GM21737 (cell line): ENCODE measurements around the gene BBIP1.

Source experiments
- ATAC-seq: cut with Tn5 transposase; IDR thresholded peaks from one replicate; pipeline ENCODE4 v1.9.1; 2021; ENCODE audit warnings: mild to moderate bottlenecking, moderate library complexity; ENCODE audit not compliant: unreplicated experiment

The BBIP1 gene, protein sequence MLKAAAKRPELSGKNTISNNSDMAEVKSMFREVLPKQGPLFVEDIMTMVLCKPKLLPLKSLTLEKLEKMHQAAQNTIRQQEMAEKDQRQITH

DNA sequence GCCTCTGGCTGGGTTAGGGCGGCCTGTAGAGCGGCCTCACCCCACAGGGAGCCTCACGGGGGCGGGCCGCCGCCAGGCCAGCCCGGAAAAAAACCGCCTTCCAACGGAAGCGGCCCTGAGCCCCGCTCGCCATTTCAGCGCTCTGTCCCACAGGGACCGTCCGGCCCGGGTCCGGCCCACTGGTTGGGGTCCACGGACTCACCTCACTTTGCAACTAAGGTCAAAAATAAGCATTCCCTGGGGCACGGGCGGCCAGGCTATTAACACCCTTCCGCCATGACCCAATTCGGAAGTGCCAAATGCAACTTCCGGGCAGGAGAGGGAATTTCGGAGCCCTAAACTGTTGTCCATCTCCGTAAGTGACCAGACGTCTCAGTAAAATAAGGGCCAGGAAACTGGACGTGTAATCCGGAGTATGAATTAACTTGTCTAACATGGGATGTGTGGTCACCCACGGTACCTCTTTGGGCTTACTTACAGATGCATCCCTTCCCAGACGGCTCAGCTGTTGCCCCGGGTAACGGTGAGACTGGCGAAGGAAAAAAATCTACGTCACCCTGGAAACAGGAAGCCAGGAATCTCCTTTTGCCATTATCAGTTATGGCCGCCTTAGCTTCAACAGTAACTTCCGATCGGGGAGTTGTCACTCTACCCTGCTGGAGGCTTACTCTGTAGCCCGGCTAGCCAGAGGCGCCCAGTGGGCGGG, at the start of gene BBIP1:
BBIP1 (minus strand) TSS at position 538 of the 706 bp plus-strand sequence. CDS start 1,023 bp downstream, outside the sequence.
- peak; percentile 63 for ATAC-seq

DNA sequence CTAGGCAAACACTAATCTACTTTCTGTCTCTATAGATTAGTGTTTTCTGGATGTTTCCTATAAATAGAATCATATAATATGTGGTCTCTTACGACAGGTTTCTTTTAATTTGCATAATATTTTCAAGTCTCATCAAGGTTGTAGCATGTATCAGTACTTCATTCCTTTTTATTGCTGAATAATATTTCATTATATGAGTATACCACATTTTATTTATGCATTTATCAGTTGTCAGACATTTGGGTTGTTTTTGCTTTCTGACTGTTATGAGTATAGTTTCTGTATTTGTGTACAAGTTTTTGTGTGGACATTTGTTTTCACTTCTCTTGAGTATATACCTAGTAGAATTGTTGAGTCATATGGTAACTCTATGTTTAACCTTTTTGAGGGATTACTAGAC, 48.7 kb upstream of the BBIP1 start:
- ATAC-seq: no peak

DNA sequence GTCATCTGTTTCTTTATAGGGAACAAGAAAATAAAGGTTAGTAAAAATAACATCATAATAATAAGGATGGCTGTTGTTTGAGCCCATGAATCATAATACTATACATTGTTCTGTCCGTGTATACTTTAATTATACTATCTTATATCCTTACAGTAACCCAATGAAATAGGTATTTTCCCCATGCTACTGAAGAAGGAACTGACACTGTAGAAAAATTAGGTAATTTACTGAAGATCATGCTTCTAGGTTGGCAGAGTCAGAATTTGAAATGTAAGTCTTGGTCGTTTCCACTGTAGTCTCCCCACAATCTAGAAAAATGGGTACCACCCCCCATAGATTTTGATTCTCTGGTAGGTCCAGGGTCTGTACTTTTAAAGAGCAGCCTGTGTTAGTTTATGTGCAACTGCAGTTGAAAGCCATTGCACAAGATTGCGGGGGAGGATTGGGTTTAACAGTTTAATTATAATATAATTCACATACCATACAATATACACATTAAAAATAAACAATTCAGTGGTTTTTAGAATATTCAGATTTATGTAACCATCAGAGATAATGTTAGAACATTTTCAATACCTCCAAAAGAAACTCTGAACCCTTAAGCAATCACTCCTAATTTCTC, 48.1 kb upstream of the BBIP1 start:
- ATAC-seq: no peak

DNA sequence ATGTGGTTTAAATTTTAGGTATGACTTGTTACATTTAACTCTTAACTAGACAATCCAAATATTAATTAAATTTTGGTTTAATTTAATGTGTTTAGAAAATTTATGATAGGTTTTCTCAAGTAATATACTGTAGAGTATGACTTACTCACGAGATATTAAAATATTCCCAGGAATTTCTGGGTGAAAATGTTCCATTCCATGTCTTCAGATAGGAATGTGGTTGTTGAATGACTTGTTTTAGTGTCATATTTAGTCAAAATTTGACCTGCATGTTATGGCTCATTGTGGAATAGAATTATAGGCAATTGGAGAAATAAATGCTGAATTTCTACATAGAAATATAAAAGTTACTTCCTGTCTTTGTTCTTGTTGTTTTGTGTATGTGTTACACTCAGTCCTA, 47.2 kb upstream of the BBIP1 start:
- no peak for ATAC-seq

DNA sequence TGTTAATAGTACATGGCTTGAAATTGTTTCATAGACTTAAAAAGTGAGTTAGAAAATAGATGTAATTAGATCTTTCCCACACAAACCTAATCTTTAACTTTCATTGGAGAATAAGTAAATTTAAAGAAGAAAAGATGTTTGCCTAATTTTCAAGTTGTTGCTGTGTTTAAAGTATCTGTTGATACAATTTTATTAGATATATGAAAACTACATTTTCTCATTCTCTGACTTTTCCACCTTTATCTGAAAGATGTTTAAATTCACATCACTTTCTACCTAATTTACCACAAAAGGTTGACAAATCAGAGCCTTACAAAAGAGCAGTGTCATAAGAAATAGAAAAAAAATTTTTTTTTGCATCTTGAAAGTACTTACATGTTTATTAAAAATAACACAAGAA, 46.2 kb upstream of the BBIP1 start:
- no peak for ATAC-seq

DNA sequence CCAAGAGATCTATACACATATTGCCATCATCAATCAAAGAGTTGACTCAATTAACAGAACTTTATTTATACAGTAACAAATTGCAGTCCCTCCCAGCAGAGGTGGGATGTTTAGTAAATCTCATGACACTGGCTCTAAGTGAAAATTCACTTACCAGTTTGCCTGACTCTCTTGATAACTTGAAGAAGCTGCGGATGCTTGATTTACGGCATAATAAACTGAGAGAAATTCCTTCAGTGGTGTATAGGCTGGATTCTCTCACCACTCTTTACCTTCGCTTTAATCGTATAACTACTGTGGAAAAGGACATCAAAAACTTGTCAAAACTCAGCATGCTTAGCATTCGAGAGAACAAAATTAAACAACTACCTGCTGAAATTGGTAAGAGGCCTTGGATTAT, 45.7 kb upstream of the BBIP1 start:
- ATAC-seq: no peak

DNA sequence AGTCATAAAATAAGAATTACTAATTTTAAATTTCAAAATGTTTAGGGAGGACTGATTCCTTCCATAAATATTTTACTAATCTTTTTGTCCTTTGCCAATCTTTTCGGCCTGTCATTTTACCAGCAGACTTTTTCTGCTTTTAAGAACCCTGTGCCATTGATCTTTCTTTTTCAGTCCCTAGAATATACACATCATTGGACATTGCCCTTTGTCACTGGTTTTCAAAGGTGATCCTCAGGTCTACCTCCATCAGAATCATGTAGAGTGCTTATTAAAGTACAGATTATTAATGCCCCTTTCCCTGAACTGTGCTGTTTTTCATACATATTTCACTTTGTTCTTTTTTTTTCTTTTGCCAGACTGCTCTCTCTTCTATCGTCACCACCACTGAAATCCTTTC, 44.2 kb upstream of the BBIP1 start:
- ATAC-seq: no peak

DNA sequence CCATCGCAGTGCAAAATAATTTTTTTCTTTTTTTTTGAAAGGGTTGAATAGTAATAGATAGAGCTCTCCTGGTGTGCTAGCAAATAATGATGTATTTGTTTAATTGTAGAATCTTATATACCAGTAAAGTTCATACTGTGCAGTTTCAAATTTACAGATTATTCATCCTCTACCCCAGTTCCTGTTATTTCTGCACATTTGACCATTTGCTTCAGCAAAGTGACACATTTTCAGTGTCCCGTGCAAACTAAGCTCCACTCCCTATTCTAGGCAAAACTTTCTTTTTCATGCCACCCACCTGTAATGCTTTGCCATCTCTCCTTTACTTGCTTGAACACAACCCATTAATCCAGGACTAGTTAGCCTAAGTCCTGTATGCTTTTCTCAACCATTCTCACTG, 43.5 kb upstream of the BBIP1 start:
- ATAC-seq: no peak

DNA sequence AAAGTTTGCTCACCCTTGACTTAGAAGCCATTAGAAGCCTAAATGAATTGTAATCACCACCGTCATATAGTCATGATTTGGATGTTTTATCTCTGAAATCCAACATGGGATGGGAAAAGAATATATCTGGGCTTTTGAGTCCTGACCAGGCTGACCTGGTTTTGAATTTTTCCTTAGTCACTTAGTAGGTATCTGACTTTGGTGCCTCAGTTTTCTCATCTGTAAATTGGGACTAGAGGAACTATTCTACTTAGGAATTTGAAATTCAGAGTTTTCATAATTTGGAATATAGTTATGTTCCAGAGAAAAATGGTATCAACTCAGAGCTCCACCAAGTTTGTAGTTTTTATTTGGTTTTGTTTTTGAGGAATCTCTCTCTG, 41.3 kb upstream of the BBIP1 start:
- ATAC-seq: no peak

DNA sequence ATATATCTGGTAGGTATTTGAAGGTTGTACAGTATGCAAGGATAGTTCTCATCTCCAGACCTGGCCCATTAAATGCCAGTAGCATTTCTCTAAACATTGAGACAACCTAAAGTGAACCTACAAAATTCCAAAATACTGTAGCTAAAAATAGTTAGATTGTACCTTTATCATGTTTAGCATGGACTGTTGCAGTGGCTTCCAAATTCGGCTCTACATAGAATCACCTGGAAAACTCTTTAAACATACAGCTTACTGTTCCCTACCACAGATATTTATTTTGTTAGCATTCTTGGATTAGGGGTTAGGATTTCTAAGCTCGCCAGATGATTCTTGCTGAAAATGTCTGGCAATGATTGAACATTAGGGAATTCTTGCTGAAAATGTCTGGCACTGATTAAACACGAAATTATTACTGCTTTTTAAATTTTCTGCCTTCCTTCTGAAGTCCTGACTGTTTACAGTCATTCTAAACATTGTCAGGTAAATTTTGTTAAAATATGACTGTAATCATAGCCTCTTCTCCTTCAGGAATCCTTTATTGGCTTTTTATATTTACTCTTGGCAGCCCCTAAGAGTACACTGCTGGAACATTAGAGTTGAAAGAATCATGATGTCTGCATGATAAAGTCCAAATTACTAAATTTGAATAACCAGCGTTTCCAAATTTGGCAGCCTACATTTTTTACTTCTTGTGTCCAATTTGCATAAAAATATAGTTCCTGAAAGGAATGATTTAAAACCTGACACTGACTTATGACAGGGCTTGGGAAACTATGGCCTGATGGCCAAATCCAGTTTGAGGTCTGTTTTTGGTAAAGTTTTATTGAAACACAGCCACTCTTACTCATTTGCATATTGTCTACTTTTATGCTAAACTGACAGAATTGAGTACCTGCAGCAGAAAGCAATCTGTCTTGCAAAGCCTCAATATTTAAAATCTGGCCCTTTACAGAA, 40.7 kb upstream of the BBIP1 start:
- no peak for ATAC-seq

DNA sequence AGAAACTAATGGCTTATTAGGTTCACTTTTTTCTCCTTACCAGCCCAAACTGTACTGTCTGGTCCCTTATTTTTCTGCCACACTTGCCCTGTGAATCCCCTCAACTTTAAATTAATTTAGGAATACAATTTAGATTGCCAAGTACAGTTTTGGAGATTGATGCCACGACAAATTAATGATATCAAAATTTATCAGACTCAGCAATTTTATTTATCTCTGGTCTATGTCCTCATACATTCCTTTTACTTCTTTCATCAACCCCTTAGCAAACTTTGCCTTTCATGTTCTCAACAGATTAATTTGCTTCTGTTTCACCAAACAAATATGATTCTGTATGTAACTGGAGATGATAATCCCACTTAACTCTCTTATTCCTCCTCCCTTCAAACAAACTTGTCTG, 38.6 kb upstream of the BBIP1 start:
- ATAC-seq: no peak

DNA sequence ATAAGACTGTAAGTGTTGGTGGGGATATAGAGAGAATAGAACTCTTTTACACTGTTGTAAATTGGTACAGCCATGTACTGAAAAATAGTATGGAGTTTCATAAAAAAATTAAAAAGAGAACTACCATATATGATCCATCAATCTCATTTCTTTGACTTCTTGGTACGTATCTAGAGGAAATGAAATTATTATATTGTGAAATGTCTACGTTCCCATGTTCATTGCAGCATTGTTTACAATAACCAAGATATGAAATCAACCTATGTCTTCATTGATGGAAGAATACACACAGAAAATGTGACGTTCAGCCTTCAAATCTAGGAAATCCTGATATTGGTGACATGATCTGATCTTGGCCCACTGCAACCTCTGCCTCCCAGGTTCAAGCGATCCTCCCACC, 32.4 kb upstream of the BBIP1 start:
- no peak for ATAC-seq

DNA sequence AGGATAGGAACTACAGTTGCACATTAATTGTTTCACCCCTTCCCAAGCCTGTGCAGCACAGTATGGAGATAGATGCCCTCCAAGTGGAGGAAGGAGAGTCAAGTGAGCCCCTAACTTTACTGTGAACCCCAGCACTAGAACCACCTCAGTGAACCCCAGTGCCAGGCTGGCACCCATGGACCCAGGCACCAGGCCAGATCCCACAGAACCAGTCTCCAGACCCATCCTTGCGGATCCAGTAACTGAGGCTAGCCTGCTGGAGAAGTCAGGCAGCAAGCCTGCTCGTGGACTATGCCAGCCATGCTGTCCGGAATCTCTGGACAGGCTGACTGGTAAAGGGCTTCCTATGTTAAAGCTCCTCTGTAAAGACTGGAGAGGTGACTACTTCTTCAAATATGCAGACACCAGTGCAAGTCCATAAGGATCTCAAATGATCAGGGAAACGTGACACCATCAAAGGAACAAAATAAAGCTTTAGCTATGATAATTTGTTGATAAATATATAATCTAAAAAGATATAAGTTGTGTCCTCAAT, 28.1 kb upstream of the BBIP1 start:
- ATAC-seq: no peak

DNA sequence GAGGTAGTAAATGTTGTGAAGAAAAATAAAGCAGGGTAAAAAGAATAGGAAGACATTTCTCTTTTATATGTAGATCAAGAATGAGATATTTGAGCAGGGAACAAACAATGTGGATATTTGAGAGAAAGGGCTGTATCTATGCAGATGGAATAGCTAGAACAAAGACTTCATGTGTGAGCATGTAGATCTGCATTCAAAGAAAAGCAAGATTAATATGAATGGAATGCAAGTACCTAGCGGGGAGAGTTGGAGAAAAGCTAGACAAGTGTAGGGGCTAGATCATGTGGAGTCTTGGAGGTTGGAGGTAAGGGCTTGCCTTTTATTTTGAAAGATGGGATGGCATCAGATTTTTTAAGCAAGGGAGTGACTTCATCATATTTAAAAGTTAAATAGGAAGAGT, 27.5 kb upstream of the BBIP1 start:
- no peak for ATAC-seq

DNA sequence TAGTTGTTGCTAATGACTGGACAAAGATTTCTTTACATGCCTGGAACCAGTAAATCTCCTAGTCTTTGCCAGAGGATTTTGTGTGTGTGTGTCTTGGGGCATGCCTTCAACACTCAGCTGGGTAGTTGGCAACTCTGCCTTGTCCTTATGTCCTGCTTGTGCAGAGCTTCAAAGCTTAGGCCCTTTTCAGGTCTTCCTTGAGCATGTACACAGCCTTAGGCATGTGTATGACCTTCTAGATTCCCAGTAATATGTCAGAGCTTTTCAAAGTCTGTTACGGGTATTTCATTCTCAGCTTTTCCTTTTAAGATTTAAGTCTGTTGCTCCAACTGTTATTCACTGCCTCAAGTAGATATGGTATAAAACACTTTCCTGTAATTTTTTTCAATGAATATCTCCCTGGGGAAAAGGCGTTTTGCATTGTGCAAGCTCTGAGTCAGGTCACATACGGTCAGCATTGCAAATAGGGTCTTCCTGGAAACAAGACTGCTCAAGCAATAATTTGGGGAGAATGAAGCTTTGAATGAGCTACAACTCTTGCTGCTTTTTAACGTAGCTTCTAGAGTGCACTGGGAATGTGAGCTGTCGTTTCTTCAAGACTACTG, 25.9 kb upstream of the BBIP1 start:
- no peak for ATAC-seq

DNA sequence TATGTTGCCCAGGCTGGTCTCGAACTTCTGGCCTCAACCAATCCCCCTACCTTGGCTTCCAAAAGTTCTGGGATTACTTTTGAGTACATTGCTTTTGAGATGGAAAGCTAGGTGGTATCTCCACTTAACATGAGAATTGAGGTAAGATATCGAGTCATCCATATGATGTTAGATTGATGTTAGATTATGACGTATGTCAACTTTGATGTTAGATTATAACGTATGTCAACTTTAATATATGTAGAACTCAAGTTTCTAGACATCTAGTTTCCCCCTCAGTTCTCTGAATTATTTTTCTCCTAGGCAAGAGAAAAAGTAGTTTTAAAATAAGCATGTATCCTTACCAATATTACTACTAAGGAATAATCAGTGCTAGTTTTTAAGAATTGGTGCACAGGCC, 20.4 kb upstream of the BBIP1 start:
- ATAC-seq: no peak

DNA sequence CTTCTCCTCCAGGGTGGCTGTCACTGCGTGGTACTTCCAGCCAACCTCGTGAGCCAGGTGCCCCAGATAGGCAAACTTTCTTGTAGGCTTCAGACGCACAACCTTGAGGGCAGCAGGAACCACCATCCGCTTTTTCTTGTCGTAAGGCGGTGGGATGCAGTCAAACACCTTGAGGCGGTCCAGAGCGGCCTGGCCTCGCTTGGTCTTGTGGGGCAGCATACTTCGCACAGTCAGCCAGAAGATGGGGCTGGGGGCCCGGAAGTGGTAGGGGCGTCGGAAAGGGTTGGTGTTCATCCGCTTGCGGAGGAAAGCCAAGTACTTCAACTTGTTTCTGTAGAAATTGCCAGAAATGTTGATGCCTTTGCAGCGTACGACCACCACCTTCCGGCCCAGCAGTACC, 17.8 kb upstream of the BBIP1 start:
- ATAC-seq: no peak

DNA sequence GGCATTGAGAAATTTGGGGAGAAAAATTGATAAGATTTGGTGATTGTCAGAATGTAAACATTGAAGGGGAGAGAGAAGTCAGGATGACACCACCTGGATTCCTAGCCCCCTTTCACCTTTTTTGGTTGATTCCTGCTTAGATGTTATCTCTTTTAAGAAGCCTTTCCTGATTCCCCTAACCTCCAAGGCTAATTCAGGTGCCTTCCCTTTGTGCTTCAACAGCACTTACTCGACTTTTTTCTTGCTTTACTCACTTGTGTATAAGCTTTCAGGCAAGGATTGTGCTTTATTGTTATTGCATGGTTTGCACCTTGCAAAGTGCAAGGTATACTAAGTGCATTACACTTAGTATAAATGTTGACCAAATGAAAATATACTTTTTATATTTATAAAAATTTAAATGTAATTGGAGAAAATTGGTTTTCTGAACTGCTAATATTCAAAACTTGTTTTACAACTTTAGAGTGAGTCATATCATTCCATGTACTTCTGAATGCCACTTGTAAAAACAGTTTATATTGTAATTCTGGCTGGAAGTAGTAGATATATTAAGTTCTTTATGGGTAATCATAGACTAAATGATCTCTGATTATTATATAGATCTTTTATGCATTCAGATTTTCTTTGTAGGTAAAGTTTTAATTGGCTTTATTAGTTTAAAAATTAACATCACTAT, 13.7 kb upstream of the BBIP1 start:
- no peak for ATAC-seq

DNA sequence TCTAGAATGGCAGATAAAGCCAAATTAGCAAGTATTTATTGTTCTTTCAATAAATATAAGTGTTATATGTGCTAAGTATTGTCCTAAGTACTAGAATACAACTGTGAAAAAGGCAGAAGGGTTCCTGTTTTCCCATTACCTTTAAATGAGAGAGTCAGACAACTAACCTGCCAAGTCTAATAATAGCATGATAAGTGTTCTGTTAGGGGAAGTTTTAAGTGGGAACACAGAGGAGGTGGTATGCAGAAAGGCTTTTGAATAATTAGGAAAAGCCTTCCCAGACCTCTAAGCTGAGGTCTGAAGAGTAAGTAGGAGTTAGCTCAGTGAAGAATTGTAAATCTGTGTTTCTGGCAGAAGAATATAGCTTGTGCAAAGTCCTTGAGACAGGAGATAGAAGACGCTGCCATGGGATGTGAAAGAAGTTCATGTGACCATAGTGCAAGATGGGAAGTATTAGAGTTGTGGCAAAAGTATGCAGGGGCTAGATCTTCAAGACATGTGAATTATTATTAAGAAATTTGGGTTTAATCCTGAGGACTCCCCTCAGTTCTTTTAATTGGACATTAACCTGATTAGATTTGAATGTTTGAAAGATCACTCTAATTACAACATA, 12.9 kb upstream of the BBIP1 start:
- ATAC-seq: no peak

DNA sequence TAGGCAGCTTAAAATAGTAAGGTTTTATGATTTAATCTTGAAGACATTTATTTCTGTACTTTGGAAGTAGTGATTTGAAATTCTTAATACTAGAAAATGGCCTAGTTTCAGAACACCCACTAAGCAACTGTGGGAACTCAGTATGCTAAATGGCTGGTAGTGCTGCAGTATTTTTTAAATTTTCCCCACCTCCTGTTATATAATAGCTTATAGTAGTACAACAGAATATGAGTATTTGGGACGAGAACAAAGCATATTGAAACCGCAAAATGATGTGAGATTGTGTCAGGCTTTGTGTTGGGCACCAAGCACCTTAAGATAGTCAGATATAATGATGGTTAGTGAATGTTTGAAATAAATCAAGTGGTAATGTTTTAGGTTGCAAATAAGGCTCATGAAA, 8.5 kb upstream of the BBIP1 start:
- ATAC-seq: no peak
